T1000 (cell line): ENCODE data around the gene NR3C2.
"Not testable (repeated sequence)": the region's sequence is repeated elsewhere in the genome, so short reads cannot be mapped to it uniquely, and the experiment has no call there.

Experiments
- DNase-seq: peaks from one replicate; lab custom pipeline; 2025; ENCODE audit warnings: mixed read lengths; lab: John Stamatoyannopoulos, UW

Gene NR3C2

DNA sequence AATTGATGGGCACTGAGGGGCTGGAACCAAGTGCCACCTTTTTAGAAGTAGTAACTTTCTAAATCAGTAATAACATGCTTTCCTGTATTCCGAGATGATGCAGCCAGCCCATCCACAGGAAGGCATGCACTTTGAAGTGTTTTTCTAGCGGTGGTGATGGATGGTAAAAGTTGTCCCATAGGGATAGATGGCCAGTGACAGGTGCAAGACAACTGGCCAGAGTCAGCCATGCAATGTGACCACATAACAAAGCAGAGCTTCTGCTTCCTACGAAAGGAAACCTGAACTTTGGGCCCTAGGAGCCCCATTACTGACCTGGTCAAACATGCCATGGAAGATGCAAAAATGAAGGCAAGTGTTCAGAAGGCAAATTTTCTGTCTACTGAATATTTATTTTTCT, 72.3 kb downstream of the NR3C2 start:
- DNase-seq, result no peak

GRCh38 chr4:148367756-148368155, 74.5 kb downstream of the NR3C2 start:
- DNase-seq, result no peak

DNA sequence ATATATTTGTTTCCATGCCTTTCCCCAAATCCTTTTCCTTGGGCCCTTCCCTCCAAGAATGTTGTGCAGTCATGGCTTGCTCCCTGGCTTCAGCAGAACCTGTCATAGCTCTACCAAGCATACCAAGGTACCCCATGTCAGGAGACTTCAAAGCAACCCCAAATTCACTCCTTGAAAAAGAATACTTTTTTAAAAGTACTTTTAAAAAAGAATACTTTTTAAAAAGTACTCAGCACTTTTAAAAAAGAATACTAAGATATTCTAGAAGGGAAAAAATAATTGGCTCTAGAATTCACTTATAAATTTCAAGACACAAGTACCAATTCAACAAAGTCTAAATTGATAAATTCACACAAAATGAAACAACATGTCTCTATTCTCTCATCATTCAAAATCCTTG, 76.0 kb downstream of the NR3C2 start:
- no peak for DNase-seq

DNA sequence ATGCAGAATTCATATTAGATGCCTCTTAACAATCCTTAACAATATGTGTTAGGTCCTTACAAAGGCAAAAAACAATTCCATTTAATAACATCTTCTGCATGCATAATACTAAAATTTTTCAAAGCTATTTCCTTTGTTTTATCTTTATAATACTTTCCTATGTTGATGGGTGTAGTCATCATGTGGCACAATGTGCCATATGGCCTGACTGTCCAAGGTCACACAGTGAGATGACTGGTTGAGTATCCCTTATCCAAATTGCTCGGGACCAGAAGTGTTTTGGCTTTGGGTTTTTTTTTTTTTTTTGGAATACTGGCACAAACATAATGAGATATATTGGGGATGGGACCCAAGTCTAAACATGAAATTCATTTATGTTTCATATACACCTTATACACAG, 77.7 kb downstream of the NR3C2 start:
- no peak for DNase-seq

GRCh38 chr4:148359769-148360168, 82.4 kb downstream of the NR3C2 start:
- no peak for DNase-seq

- DNase-seq, result no peak
Measured at GRCh38 chr4:148355442-148356123, 86.6 kb downstream of the NR3C2 start.

- DNase-seq, result no peak
Measured at GRCh38 chr4:148354186-148354585, 88.0 kb downstream of the NR3C2 start.

GRCh38 chr4:148353571-148353970, 88.6 kb downstream of the NR3C2 start:
- DNase-seq, result no peak

DNA sequence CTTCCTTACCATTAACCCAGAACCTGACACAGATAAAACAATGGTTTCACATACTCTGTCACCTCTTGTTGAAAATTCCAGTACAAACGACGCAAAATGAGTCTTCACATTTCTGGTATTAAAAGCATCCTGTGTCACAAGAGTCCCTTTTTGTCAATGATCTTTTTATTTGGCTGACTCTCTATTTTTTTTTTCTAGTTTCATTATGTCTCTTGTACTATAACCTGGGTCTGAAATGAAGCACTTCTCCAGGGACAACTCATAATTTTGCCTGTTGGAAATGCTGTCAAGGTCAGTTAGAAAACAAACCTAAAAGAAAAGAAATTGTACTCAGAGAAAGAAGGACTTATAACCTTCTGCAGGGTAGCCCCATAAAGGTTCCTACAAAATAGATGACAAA, 93.1 kb downstream of the NR3C2 start:
- DNase-seq, result no peak

DNA sequence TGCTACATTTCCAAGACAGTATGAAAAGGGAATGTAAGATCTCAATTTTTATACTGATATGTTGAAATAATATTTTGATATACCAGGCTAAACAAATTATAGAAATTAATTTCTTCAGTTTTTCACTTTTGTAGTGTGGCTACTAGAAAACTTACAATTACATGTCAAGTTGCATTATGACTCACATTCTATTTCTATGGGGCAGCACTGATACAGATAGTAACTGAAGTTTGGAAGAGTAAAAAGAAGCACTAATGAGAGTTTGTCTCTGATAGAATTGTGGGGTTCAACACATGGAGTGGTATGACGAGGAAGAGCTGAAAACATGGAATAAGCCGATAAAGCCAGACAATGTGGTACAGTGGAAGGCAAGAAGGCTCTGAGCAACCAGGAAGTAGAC, 95.6 kb downstream of the NR3C2 start:
- DNase-seq, result no peak

GRCh38 chr4:148345509-148345908, 96.7 kb downstream of the NR3C2 start:
- DNase-seq, result no peak

GRCh38 chr4:148344941-148345340, 97.3 kb downstream of the NR3C2 start:
- no peak for DNase-seq

- DNase-seq, result no peak
Measured at GRCh38 chr4:148344352-148344751, 97.9 kb downstream of the NR3C2 start.

DNA sequence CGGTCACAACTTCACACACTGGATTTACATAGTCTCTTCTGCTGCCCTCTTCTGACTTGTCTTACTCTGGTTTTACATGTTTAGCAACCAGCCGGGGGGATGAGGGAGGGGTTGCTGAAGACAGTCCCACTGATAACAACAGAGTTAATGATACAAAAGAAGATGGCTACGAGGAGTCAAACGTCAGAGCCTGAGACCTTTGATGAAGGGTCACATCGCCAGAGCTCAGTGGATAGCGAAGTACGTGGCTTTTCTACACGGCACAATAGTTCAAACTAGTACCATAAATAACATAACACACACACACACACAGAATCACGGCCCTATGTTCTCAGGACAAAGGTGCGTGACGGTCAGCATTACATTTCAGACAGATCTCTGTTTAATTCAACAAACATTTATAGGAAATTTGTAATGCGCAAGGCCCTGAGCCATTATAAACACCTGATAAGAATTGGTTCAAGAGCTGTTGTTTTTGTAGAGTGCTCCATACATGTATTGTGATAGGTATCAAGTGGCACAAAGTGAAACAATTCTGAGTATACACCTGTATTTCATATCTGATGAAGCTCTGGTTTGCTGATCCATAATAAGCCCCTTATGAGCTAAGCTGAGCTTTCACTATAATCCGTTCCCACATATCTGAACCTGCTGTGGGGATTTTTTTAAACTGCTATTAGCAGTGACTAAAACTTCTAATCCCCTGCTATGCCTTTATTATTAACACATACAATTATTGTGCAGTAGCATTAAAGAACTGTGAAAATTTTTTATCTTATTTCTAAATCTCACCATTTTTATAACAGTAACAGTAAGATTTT, 100.0 kb downstream of the NR3C2 start:
- no peak for DNase-seq

DNA sequence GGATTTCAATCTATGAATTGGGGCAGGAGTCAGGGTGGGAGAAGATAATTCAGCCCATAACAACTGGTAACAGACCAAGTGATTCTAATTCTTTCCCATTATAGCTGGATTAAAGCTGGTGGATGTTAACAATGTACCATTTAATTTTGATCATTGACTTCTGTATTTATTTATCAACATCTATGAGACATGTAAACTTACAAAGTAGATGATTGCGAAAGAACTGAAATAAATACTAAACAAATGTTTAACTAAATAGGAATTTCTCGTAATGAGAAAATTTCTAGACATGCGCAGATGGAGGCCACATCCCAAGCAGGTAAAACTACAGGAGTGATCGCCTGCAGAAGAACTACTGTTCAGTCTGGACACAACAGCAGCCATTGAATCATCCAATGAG, 107.1 kb downstream of the NR3C2 start:
- no peak for DNase-seq

GRCh38 chr4:148333265-148333664, 108.9 kb downstream of the NR3C2 start:
- no peak for DNase-seq

GRCh38 chr4:148332486-148332885, 109.7 kb downstream of the NR3C2 start:
- DNase-seq, result no peak

DNA sequence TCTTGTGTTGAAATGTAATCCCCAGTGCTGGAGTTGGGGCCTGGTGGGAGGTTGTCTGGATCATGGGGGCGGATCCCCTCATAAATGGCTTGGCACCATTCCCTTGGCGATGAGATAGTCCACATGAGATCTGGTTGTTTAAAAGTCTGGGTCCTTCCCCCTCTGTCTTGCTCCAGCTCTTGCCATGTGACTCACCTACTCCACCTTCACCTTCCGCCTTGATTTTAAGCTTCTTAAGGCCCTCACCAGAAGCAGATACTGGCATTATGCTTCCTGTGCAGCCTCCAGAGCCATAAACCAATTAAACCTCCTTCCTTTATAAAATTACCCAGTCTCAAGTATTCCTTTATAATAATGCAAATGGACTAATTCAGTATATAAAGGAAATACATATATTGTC, 111.5 kb downstream of the NR3C2 start:
- no peak for DNase-seq

DNA sequence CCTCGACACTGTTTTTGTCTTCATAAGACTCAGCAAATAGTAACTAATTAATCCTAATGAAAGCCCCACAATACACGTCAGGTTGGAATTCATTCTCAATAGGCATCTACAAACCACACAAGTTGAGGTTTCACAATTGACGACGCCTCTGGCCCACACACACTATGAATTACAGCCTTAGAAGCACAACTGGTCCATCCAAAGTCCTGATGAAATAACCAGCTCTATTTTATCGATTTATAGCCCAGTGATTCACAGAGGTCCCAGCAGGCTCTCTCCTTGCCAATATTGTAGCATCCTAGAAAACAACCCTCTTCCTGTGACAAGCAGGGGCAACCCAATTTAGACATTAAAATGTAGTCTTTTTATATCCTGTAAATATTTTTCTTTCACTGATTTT, 112.1 kb downstream of the NR3C2 start:
- no peak for DNase-seq

DNA sequence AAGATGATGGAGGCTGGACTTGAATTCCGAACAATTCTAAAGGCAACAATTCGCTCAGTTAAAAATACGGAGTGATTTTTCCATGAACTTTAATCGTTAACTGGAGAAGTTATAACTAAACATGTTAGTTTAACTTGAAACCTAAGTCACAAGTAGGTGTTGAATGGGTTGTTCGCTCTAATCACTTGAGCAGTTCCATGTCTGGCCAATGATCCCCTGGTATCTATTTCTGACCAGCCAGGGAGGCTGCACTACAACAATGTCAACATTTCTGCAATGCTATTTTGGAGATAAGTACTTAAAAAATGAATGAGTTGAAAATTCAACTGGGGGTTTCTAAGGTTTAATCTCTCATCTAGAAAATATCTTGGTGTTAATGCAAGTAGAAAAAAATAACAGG, 112.5 kb downstream of the NR3C2 start:
- DNase-seq, result no peak

- DNase-seq, result no peak
Measured at GRCh38 chr4:148327683-148328082, 114.5 kb downstream of the NR3C2 start.

DNA sequence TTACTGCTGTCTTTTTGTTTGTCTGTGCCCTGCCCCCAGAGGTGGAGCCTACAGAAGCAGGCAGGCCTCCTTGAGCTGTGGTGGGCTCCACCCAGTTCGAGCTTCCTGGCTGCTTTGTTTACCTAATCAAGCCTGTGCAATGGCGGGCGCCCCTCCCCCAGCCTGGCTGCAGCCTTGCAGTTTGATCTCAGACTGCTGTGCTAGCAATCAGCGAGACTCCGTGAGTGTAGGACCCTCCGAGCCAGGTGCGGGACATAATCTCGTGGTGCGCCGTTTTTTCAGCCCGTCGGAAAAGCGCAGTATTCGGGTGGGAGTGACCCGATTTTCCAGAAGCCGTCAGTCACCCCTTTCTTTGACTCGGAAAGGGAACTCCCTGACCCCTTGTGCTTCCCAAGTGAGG, 118.9 kb downstream of the NR3C2 start:
- DNase-seq, result not testable (repeated sequence)

- no peak for DNase-seq
Measured at GRCh38 chr4:148315049-148315448, 127.2 kb downstream of the NR3C2 start.
